Esophagus squamous epithelium (tissue), 4 donors: ENCODE measurements around the gene CCDC185.

Source experiments
- POLR2A ChIP-seq, 4 donors: fragments of 450-650 bp; IDR thresholded peaks; one replicate each; pipeline ENCODE4 v1.6.1; 2017; ENCODE audit warnings: antibody characterized with exemption in 4 of 4, mild to moderate bottlenecking in 4 of 4, moderate library complexity in 3 of 4
- TF ChIP-seq, protein P1 (sequence below), 6 experiments: fragments of 450-650 bp in 4 of 6; fragments of 200-600 bp in 2 of 6; sonication (generic) in 2 of 6; IDR thresholded peaks; one replicate each; pipeline ENCODE4 v1.5.1; 2016 to 2019; ENCODE audit warnings: antibody characterized with exemption in 6 of 6, mild to moderate bottlenecking in 4 of 6, moderate library complexity in 4 of 6

DNA sequence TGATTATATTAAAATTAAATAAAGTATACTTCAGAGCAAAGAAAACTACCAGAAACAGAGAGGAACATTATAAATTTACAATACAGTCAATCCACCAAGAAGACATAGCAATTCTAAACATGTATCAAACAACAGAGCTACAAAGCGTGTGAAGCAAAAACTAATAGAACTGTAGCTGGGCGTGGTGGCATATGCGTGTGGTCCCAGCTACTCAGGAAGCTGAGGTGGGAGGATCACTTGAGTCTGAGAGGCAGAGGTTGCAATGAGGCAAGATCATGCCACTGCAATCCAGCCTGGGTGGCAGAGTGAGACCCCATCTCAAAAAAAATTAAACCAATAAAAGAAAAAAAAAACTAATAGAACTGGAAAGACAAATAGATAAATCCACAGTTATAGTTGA, 12.3 kb downstream of the CCDC185 start:
- TF ChIP-seq POLR2A (IDR thresholded peaks at IDR 0.05), result no peak
- TF ChIP-seq, protein P1, sequence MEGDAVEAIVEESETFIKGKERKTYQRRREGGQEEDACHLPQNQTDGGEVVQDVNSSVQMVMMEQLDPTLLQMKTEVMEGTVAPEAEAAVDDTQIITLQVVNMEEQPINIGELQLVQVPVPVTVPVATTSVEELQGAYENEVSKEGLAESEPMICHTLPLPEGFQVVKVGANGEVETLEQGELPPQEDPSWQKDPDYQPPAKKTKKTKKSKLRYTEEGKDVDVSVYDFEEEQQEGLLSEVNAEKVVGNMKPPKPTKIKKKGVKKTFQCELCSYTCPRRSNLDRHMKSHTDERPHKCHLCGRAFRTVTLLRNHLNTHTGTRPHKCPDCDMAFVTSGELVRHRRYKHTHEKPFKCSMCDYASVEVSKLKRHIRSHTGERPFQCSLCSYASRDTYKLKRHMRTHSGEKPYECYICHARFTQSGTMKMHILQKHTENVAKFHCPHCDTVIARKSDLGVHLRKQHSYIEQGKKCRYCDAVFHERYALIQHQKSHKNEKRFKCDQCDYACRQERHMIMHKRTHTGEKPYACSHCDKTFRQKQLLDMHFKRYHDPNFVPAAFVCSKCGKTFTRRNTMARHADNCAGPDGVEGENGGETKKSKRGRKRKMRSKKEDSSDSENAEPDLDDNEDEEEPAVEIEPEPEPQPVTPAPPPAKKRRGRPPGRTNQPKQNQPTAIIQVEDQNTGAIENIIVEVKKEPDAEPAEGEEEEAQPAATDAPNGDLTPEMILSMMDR (IDR thresholded peaks at IDR 0.05), result no peak
